Activated B cell treated with CpG ODN at 0.5 μM for 24 hours (primary cell): ENCODE results near the gene PCNX3. TPM values are rescaled to one million over a fixed set of nuclear protein-coding genes. Genes with fewer than 3 reads are reported as not detected.

ENCODE experiments used
- ATAC-seq: fragments of 200-7000 bp; cut with Tn5 transposase; one replicate; pipeline ENCODE4 v1.10.0; 2021; ENCODE audit warnings: low read depth, mild to moderate bottlenecking, moderate library complexity
- CTCF ChIA-PET: fragments of 350-600 bp; sonication (Branson Sonifier 250); formaldehyde crosslinking; loops from one replicate; lab custom pipeline; 2021; ENCODE audit warnings: antibody characterized with exemption; lab: Charles Lee
- POLR2A ChIA-PET: fragments of 350-600 bp; sonication (Branson Sonifier 250); formaldehyde crosslinking; loops from one replicate; lab custom pipeline; 2021; ENCODE audit warnings: antibody characterized with exemption; lab: Charles Lee
- DNase-seq: peaks from one replicate; pipeline ENCODE4 v3.0.0; 2022
- H3K27ac Mint-ChIP-seq: one replicate; pipeline ENCODE4 v1.8.0; 2020; ENCODE audit warnings: mixed read lengths
- H3K27me3 Mint-ChIP-seq: one replicate; pipeline ENCODE4 v1.8.0; 2021; ENCODE audit warnings: mixed read lengths
- H3K36me3 Mint-ChIP-seq: one replicate; pipeline ENCODE4 v1.8.0; 2021; ENCODE audit warnings: low read depth, mixed read lengths
- H3K4me1 Mint-ChIP-seq: one replicate; pipeline ENCODE4 v1.8.0; 2021; ENCODE audit warnings: mixed read lengths
- H3K4me3 Mint-ChIP-seq: one replicate; pipeline ENCODE4 v1.8.0; 2020; ENCODE audit warnings: mild to moderate bottlenecking, mixed read lengths
- H3K9me3 Mint-ChIP-seq: one replicate; pipeline ENCODE4 v1.8.0; 2020; ENCODE audit warnings: mixed read lengths
- CTCF ChIP-seq: fragments of 200-600 bp; IDR thresholded peaks from one replicate; pipeline ENCODE4 v1.8.0; 2022; ENCODE audit warnings: antibody characterized with exemption, mild to moderate bottlenecking
- intact Hi-C: fragments of 100-400 bp; cut with micrococcal nuclease; formaldehyde crosslinking; loops from one replicate; pipeline ENCODE4 v1.15.1; 2024
- total RNA-seq: library from RNA; stranded (reverse); gene quantifications from 2 replicates; pipeline ENCODE4 v1.2.3, GENCODE V29; 2022

PCNX3 gene
- total RNA-seq, 1 donor from 2014 or later, result 51.4 TPM

GRCh38 chr11:65577756-65578109, 37.8 kb upstream of the PCNX3 start:
- Mint-ChIP-seq H3K27me3 (no peaks in the 10 kb centered on the region), H3K4me3 (peak overlapping the region; percentile 71), H3K4me1 (peaks cover 47% of the 10 kb centered on the region), H3K36me3 (peaks cover 42% of the 10 kb centered on the region), H3K27ac (peak overlapping the region; percentile 80), H3K9me3 (no peaks in the 10 kb centered on the region)
- ATAC-seq (no peak), DNase-seq (no peak)
- POLR2A ChIA-PET, result interaction anchor here (0.9 to 4.4 kb wide), 9 partner anchors 12 to 316 kb away, joined by 3 to 239 read pairs (median 10); partner anchors contain the start of genes KCNK7, MALAT1, MAP3K11 and PCNX3
- CTCF ChIA-PET, result interaction anchor here (0.9 to 3.6 kb wide), 3 partner anchors 11 to 200 kb away, joined by 3 to 45 read pairs (median 31); no protein-coding TSS in a partner anchor
- TF ChIP-seq CTCF, result no peak
- intact Hi-C loops, result no loop called here

GRCh38 chr11:65578134-65578533, 37.4 kb upstream of the PCNX3 start:
- TF ChIP-seq CTCF, result no peak
- peaks cover 45% of the 10 kb centered on the region for H3K4me1 Mint-ChIP-seq
- no peaks in the 10 kb centered on the region for H3K27me3 Mint-ChIP-seq
- ATAC-seq, result no peak
- no peaks in the 10 kb centered on the region for H3K9me3 Mint-ChIP-seq
- ChIA-PET POLR2A (interaction anchor here (1.4 to 4.4 kb wide), 5 partner anchors 12 to 61 kb away, joined by 7 to 239 read pairs (median 30); partner anchors contain the start of genes KCNK7, MAP3K11 and PCNX3), CTCF (interaction anchor here (0.9 to 3.6 kb wide), 2 partner anchors 11 to 200 kb away, joined by 3 to 45 read pairs; no protein-coding TSS in a partner anchor)
- intact Hi-C loops, result no loop called here
- H3K27ac Mint-ChIP-seq, result peak overlapping the region; percentile 80
- H3K4me3 Mint-ChIP-seq, result peak overlapping the region; percentile 44
- no peak for DNase-seq
- H3K36me3 Mint-ChIP-seq, result peaks cover 46% of the 10 kb centered on the region

DNA sequence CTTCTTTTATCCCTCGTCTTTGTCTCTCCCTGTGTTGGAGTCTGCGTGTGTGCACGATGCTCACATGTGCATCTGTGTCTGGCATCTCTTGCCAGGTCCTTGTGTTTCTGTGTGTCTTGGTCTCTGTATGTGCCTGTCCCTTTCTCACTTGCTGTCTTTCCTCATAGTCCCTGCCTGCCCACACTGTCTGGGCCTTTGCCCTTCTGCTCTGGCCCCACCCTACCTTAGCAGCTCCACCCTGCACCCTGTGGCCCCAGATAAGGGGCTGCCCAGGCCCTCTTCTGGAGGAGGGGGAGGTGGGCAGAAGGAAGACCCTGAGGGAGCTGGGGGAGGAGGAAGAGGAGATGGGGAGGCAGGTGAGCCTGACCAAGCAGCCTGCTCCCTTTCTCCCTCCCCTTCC, 36.9 kb upstream of the PCNX3 start:
- POLR2A ChIA-PET, result interaction anchor here (0.9 to 4.4 kb wide), 4 partner anchors 8 to 36 kb away, joined by 3 to 239 read pairs (median 32); partner anchors contain the start of genes KCNK7, MAP3K11, PCNX3 and ZNRD2
- intact Hi-C loops, result no loop called here
- no peak for TF ChIP-seq CTCF
- H3K36me3 Mint-ChIP-seq, result peaks cover 49% of the 10 kb centered on the region
- H3K27ac Mint-ChIP-seq, result peak overlapping the region; percentile 80
- no peaks in the 10 kb centered on the region for H3K27me3 Mint-ChIP-seq
- no peak for DNase-seq
- H3K4me1 Mint-ChIP-seq, result peaks cover 41% of the 10 kb centered on the region
- CTCF ChIA-PET, result interaction anchor here (0.9 to 1.1 kb wide), 2 partner anchors 9 to 201 kb away, joined by 3 read pairs; no protein-coding TSS in a partner anchor
- H3K4me3 Mint-ChIP-seq, result peak overlapping the region; percentile 44
- ATAC-seq, result no peak
- H3K9me3 Mint-ChIP-seq, result no peaks in the 10 kb centered on the region

GRCh38 chr11:65579291-65579690, 36.3 kb upstream of the PCNX3 start:
- no peak for TF ChIP-seq CTCF
- ChIA-PET POLR2A (interaction anchor here (0.9 to 1.1 kb wide), 2 partner anchors 9 to 18 kb away, joined by 3 read pairs; partner anchors contain the start of gene ZNRD2), CTCF (interaction anchor here (1.1 kb wide), 1 partner anchor 9 kb away, joined by 3 read pairs; no protein-coding TSS in a partner anchor)
- H3K27ac Mint-ChIP-seq, result peak overlapping the region; percentile 80
- DNase-seq (no peak), ATAC-seq (no peak)
- H3K4me1 Mint-ChIP-seq, result peaks cover 41% of the 10 kb centered on the region
- intact Hi-C loops, result no loop called here
- no peaks in the 10 kb centered on the region for H3K9me3 Mint-ChIP-seq
- peaks cover 53% of the 10 kb centered on the region for H3K36me3 Mint-ChIP-seq
- no peaks in the 10 kb centered on the region for H3K27me3 Mint-ChIP-seq
- H3K4me3 Mint-ChIP-seq, result no peak overlapping the region

- no peak for TF ChIP-seq CTCF
- POLR2A ChIA-PET, result interaction anchor here (1.2 kb wide), 1 partner anchor 39 kb away, joined by 4 read pairs; no protein-coding TSS in a partner anchor
- intact Hi-C loops, result no loop called here
- no peak for DNase-seq
- Mint-ChIP-seq H3K27ac (no peak overlapping the region), H3K36me3 (peaks cover 55% of the 10 kb centered on the region), H3K4me3 (no peak overlapping the region), H3K27me3 (no peaks in the 10 kb centered on the region), H3K9me3 (no peaks in the 10 kb centered on the region), H3K4me1 (peaks cover 35% of the 10 kb centered on the region)
- no peak for ATAC-seq
- CTCF ChIA-PET, result no interaction called here
Measured at GRCh38 chr11:65580031-65580692, 35.4 kb upstream of the PCNX3 start.
